ENCODE results near the gene OR5A2. TPM values are rescaled to one million over a fixed set of nuclear protein-coding genes. Genes with fewer than 3 reads are reported as not detected.

Gene OR5A2
- total and polyA plus RNA-seq, 10 of the 15 experiments (the other 5 are each of a cell fraction or from before 2014, with no cell fraction given), result not detected

- TF ChIP-seq BACH1 (IDR thresholded peaks at IDR 0.05; ENCODE audit: borderline replicate concordance) (peak; percentile 52; the same call in 1 of the 2 replicates), CBX3 (IDR thresholded peaks at IDR 0.05; ENCODE audit: borderline replicate concordance, low read depth) (no peak), JUND (IDR thresholded peaks at IDR 0.05; ENCODE audit: low read depth, low read length) (no peak), WRNIP1 (IDR thresholded peaks at IDR 0.05; ENCODE audit: borderline replicate concordance, low read depth, low read length) (no peak), BCL11A (IDR thresholded peaks at IDR 0.05; ENCODE audit: low read depth, low read length) (peak; percentile 77), TARDBP (IDR thresholded peaks at IDR 0.05; ENCODE audit: borderline replicate concordance) (no peak), TCF7 (IDR thresholded peaks at IDR 0.05; ENCODE audit: borderline replicate concordance) (peak; percentile 70; the same call in 1 of the 2 replicates), CUX1 (IDR thresholded peaks at IDR 0.05; ENCODE audit: insufficient replicate concordance, low read depth, low read length) (peak; percentile 80), CTCF (IDR thresholded peaks at IDR 0.05 in 2 of 3, conservative IDR thresholded peaks at IDR 0.05 in 1 of 3; ENCODE audit: control insufficient read depth in 2 of 3, extremely low read depth in 1 of 3, insufficient read depth in 1 of 3, low read depth in 3 of 3, low read length in 3 of 3) (no peak), SMARCA5 (IDR thresholded peaks at IDR 0.05) (no peak), SMC3 (IDR thresholded peaks at IDR 0.05; ENCODE audit: borderline replicate concordance, low read length) (no peak), NFYB (IDR thresholded peaks at IDR 0.05; ENCODE audit: insufficient read depth, low read depth, low read length) (no peak), HSF1 (IDR thresholded peaks at IDR 0.05; ENCODE audit: low read depth, low read length) (no peak), HDAC2 (IDR thresholded peaks at IDR 0.05) (no peak), HCFC1 (IDR thresholded peaks at IDR 0.05; ENCODE audit: low read length) (no peak), IRF5 (IDR thresholded peaks at IDR 0.05; ENCODE audit: borderline replicate concordance) (no peak), POLR2AphosphoS2 (IDR thresholded peaks at IDR 0.05; ENCODE audit: low read depth, low read length) (no peak), ATF3 (IDR thresholded peaks at IDR 0.05; ENCODE audit: borderline replicate concordance, extremely low read depth, low read depth, low read length) (no peak), ATF7 (IDR thresholded peaks at IDR 0.05; ENCODE audit: low read depth) (peak; percentile 96)
Observed at GRCh38 chr11:59380263-59381059, 45.8 kb downstream of the OR5A2 start (continued).

Data from GM12878 (cell line).